Transverse colon (tissue), 4 donors: ENCODE data around the gene RRP8. TPM values are rescaled to one million over a fixed set of nuclear protein-coding genes. Genes with fewer than 3 reads are reported as not detected.

Source experiments
- DNase-seq: peaks from one replicate; pipeline ENCODE4 v3.0.0-alpha.2; 2019
- H3K27ac ChIP-seq, 4 donors: fragments of 200-600 bp; sonication (generic); 2 replicates each; pipeline ENCODE4 v1.5.1; 2016 to 2018; ENCODE audit warnings: inconsistent platforms in 4 of 4
- H3K27me3 ChIP-seq: fragments of 200-600 bp; sonication (generic); 2 replicates; pipeline ENCODE4 v1.5.1; 2017; ENCODE audit warnings: inconsistent platforms
- H3K36me3 ChIP-seq, 4 donors: fragments of 200-600 bp; sonication (generic); 2 replicates each; pipeline ENCODE4 v1.5.1; 2017 to 2019; ENCODE audit warnings: inconsistent platforms in 4 of 4
- H3K4me1 ChIP-seq, 4 donors: fragments of 200-600 bp; sonication (generic); 2 replicates each; pipeline ENCODE4 v1.5.1; 2017 to 2020; ENCODE audit warnings: inconsistent platforms in 4 of 4
- H3K4me3 ChIP-seq, 4 donors: fragments of 200-600 bp; sonication (generic); 1 replicate in 1 of 4; 2 replicates in 3 of 4; pipeline versions ENCODE4 v1.5.1 to v1.6.1; 2017 to 2019; ENCODE audit warnings: inconsistent platforms in 4 of 4
- H3K9me3 ChIP-seq, 2 donors: fragments of 200-600 bp; sonication (generic); 2 replicates each; pipeline ENCODE4 v1.5.1; 2017 to 2019; ENCODE audit warnings: inconsistent platforms in 2 of 2
- EP300 ChIP-seq: sonication (generic); formaldehyde crosslinking; IDR thresholded peaks from one replicate; pipeline ENCODE4 v1.6.1; 2017; ENCODE audit warnings: antibody characterized with exemption, low read depth
- POLR2A ChIP-seq: fragments of 450-650 bp; IDR thresholded peaks from one replicate; pipeline ENCODE4 v1.6.1; 2016; ENCODE audit warnings: antibody characterized with exemption, mild to moderate bottlenecking, moderate library complexity
- POLR2AphosphoS5 ChIP-seq, 3 donors: sonication (generic); formaldehyde crosslinking; IDR thresholded peaks; one replicate each; pipeline ENCODE4 v1.6.1; 2016; ENCODE audit warnings: antibody characterized with exemption in 3 of 3
- WGBS, 2 donors: methylation state at CpG; one replicate each; pipeline ENCODE4 v1.1.5; 2018; ENCODE audit warnings: low coverage in 1 of 2; 5-methylcytosine and 5-hydroxymethylcytosine counted together
- in situ Hi-C, 4 donors: fragments of 200-750 bp; cut with MboI; loops; one replicate each; pipeline versions ENCODE4 v1.15.0 to v1.15.1; 2017; ENCODE audit warnings: low sequenced_read_pairs in 3 of 4, low pct_ligation_motif_present in 1 of 4, low pct_unique_long_range_greater_than_20kb in 1 of 4
- intact Hi-C: fragments of 100-400 bp; cut with DNase I; formaldehyde crosslinking; loops from one replicate; pipeline ENCODE4 v1.15.1; 2023; ENCODE audit warnings: low total_unique reads
- total RNA-seq, 4 donors: library from RNA; depleted of rRNA; stranded (reverse); fragments of >200 nt; gene quantifications; one replicate each; pipeline ENCODE4 v1.1.0, GENCODE V29; 2016
- TF ChIP-seq, protein P1 (sequence below), 5 experiments: fragments of 200-600 bp in 3 of 5; fragments of 450-650 bp in 2 of 5; sonication (generic) in 3 of 5; IDR thresholded peaks; 1 replicate in 2 of 5; 2 replicates in 3 of 5; pipeline ENCODE4 v1.5.1; 2016 to 2017; ENCODE audit warnings: antibody characterized with exemption in 5 of 5, inconsistent platforms in 3 of 5, mild to moderate bottlenecking in 2 of 5, moderate library complexity in 1 of 5

RRP8 gene
- total RNA-seq, 4 donors from 2014 or later: 9.7 to 145 (median 48.2) TPM

- no peaks in the 10 kb centered on the region for H3K27me3 ChIP-seq
- WGBS, 2 donors: 15 to 18% methylated on average over 3 of the region's 3 CpGs
- peaks cover 38 to 68% (median 49%) of the 10 kb centered on the region in 4 donors for H3K4me1 ChIP-seq
- H3K27ac ChIP-seq: peak overlapping the region; percentile 96 to 99 (median 97)
- peak overlapping the region; percentile 78 to 90 (median 88) for H3K4me3 ChIP-seq
- no peaks in the 10 kb centered on the region for H3K9me3 ChIP-seq
- in situ Hi-C loops: loop anchor here in 2 of 4 donors (10.0 kb wide), 2 partner anchors 130 to 220 kb away; partner anchors contain the start of gene TRIM3 (in 1 of the 2)
- no peak for DNase-seq
- TF ChIP-seq, protein P1, sequence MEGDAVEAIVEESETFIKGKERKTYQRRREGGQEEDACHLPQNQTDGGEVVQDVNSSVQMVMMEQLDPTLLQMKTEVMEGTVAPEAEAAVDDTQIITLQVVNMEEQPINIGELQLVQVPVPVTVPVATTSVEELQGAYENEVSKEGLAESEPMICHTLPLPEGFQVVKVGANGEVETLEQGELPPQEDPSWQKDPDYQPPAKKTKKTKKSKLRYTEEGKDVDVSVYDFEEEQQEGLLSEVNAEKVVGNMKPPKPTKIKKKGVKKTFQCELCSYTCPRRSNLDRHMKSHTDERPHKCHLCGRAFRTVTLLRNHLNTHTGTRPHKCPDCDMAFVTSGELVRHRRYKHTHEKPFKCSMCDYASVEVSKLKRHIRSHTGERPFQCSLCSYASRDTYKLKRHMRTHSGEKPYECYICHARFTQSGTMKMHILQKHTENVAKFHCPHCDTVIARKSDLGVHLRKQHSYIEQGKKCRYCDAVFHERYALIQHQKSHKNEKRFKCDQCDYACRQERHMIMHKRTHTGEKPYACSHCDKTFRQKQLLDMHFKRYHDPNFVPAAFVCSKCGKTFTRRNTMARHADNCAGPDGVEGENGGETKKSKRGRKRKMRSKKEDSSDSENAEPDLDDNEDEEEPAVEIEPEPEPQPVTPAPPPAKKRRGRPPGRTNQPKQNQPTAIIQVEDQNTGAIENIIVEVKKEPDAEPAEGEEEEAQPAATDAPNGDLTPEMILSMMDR (IDR thresholded peaks at IDR 0.05): no peak
- TF ChIP-seq POLR2AphosphoS5 (IDR thresholded peaks at IDR 0.05) (no peak), EP300 (no peak), POLR2A (no peak)
- intact Hi-C loops: no loop called here
- peaks cover 0 to 27% (median 14%) of the 10 kb centered on the region in 4 donors for H3K36me3 ChIP-seq
Measured at GRCh38 chr11:6604790-6605189, 1.4 kb upstream of the RRP8 start.

GRCh38 chr11:6604081-6604626 is 738 bp upstream of the RRP8 start:
- H3K4me3 ChIP-seq: peak overlapping the region; percentile 78 to 90 (median 88)
- no peaks in the 10 kb centered on the region for H3K27me3 ChIP-seq
- in situ Hi-C loops: loop anchor here in 2 of 4 donors (10.0 kb wide), 2 partner anchors 129 to 219 kb away; partner anchors contain the start of gene TRIM3 (in 1 of the 2)
- peaks cover 38 to 62% (median 49%) of the 10 kb centered on the region in 4 donors for H3K4me1 ChIP-seq
- H3K27ac ChIP-seq: peak overlapping the region; percentile 96 to 99 (median 97)
- peaks cover 0 to 27% (median 15%) of the 10 kb centered on the region in 4 donors for H3K36me3 ChIP-seq
- 0% methylated on average over 20 of the region's 20 CpGs; no CpG with 5 or more reads in 1 of the 2 donors for WGBS, 2 donors
- DNase-seq: peak; percentile 57
- H3K9me3 ChIP-seq: no peaks in the 10 kb centered on the region
- TF ChIP-seq, protein P1 (IDR thresholded peaks at IDR 0.05): peak in 2 of 5 experiments; percentile 14 to 24
- TF ChIP-seq POLR2AphosphoS5 (IDR thresholded peaks at IDR 0.05): peak in 2 of 3 donors; percentile 35 to 69
- TF ChIP-seq EP300: no peak
- TF ChIP-seq POLR2A: peak; percentile 32
- intact Hi-C loops: no loop called here

DNA sequence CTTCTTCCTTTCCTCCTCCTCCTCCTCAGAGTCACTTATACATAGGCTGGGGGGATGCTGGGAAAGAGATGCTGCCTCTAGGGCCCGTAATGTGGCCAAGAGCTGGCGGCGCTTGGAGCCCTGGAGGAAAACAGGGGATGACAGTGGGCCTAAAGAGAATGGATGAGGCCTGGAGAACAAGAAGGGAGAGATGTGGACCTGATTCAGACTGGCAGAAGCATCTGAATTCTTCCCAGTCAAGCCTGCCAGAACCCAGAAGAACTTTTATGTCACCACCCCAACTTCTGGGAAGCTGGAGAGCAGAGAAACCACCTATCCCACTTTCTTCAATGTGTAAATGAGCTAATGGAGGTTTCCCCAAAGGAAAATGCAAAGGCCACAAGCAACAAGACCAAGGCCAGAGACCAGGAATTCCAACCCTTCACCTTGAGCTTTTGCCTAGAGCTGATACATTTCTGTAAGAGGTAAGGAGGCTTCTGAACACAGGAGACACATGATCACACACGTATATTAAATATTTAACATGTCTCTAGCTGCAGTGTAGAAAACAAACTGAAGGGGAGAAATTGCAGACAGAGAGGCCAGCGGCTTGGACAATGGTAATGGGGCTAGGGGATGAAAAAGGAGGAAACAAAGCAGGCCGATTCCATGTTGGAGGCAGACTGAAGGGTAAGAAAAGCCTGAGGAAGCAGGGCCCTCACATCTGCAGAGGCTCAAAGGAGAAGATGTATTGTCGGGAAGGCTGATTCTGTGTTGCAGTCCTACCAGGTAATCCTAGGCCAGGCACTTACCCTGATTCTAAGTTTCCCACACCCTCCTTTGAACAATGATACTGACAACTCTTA is 1.1 kb downstream of the RRP8 start:
- no peaks in the 10 kb centered on the region for H3K9me3 ChIP-seq
- TF ChIP-seq EP300 (no peak), POLR2A (no peak), POLR2AphosphoS5 (IDR thresholded peaks at IDR 0.05) (no peak)
- TF ChIP-seq, protein P1 (IDR thresholded peaks at IDR 0.05): no peak
- H3K36me3 ChIP-seq: peaks cover 0 to 21% (median 10%) of the 10 kb centered on the region in 4 donors
- no peak for DNase-seq
- H3K4me1 ChIP-seq: peaks cover 25 to 44% (median 38%) of the 10 kb centered on the region in 4 donors
- H3K27me3 ChIP-seq: no peaks in the 10 kb centered on the region
- H3K27ac ChIP-seq: peak overlapping the region; percentile 96 to 99 (median 97)
- 47 to 49% methylated on average over 7 of the region's 7 CpGs for WGBS, 2 donors
- H3K4me3 ChIP-seq: peak overlapping the region; percentile 78 to 90 (median 88)
- in situ Hi-C loops (loop anchor here in 2 of 4 donors (10.0 kb wide), 2 partner anchors 128 to 218 kb away; partner anchors contain the start of gene TRIM3 (in 1 of the 2)), intact Hi-C loops (no loop called here)

- Histone ChIP-seq H3K27ac (no peak overlapping the region), H3K4me1 (peaks cover 15 to 36% (median 31%) of the 10 kb centered on the region in 4 donors), H3K4me3 (no peak overlapping the region), H3K36me3 (peaks cover 0 to 26% (median 10%) of the 10 kb centered on the region in 4 donors), H3K9me3 (no peaks in the 10 kb centered on the region), H3K27me3 (no peaks in the 10 kb centered on the region)
- no peak for TF ChIP-seq EP300
- no peak for TF ChIP-seq POLR2AphosphoS5 (IDR thresholded peaks at IDR 0.05)
- no peak for TF ChIP-seq POLR2A
- TF ChIP-seq, protein P1 (IDR thresholded peaks at IDR 0.05): no peak
- in situ Hi-C loops: loop anchor here in 2 of 4 donors (10.0 kb wide), 2 partner anchors 126 to 216 kb away; partner anchors contain the start of gene TRIM3 (in 1 of the 2)
- intact Hi-C loops: no loop called here
- no peak for DNase-seq
- WGBS, 2 donors: 98% methylated on average over 13 of the region's 13 CpGs; no CpG with 5 or more reads in 1 of the 2 donors
Measured at GRCh38 chr11:6601041-6601461, 2.4 kb downstream of the RRP8 start.
